ENCODE data around the gene SLN. TPM values are rescaled to one million over a fixed set of nuclear protein-coding genes. Genes with fewer than 3 reads are reported as not detected.

The SLN gene
- total and polyA plus RNA-seq, 2 experiments from 2014 or later = 13.7 to 15.8 TPM

DNA sequence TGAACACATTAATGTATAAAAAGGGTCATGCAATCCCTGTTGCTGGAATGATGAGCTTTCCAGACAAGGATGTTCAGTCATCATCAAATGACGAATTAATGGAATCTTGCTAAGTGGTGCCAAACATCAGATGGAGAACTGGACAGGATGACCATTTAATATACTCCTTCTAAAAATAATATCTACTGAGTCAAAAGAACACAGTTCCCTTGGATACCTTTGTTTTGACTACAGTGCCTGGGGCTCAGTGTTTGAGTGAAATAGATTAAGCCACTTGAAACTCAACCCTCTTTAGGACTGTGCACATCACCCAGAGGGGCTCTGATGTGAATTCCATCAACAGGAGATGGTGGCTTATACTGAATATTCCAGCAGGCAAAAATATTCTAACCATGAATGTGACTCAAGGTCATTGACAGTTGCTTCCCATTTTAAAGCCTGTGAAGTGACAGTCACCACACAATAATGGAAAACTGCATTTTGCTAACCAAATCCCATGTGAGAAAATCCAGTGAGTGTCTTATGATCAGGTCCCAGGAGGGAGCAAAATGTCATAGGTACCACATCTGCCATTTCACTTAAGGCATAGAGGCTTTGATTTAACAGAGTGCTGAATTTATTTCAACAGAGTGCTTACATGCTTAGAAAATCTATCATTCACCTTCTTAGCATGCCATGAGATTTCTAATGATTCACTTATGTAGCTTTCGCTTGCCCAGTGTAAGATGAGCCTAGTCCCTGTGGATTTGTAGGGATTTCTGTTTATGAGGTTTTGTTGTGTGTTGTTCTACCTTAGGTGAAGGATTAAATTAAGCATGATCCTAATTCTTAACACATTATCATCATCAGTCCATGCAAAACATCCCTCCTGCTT, 41.3 kb upstream of the SLN start:
- no peaks in the 10 kb centered on the region for H3K4me1 ChIP-seq (ENCODE audit: insufficient read depth)
- H2AFZ ChIP-seq = no peak overlapping the region
- H3K36me3 ChIP-seq (replicated peaks; ENCODE audit: insufficient read depth, low read depth) = no peaks in the 10 kb centered on the region
- H3K9me3 ChIP-seq (ENCODE audit: low read depth) = no peaks in the 10 kb centered on the region
- no peaks in the 10 kb centered on the region for H4K20me1 ChIP-seq (ENCODE audit: insufficient read depth, poor library complexity, severe bottlenecking)
- no peak overlapping the region for H3K4me2 ChIP-seq
- no peak for DNase-seq (ENCODE audit: low spot score)
- 81% methylated on average over 2 of the region's 2 CpGs for WGBS (ENCODE audit: low lambda C conversion rate, missing lambda C conversion rate)
- H3K9me2 ChIP-seq (replicated peaks; ENCODE audit: insufficient read depth) = no peaks in the 10 kb centered on the region
- H3K4me3 ChIP-seq = no peak overlapping the region
- no peaks in the 10 kb centered on the region for H3K27me3 ChIP-seq
- H3K27ac ChIP-seq = no peak overlapping the region
- no peaks in the 10 kb centered on the region for H3K79me2 ChIP-seq
- no peak for TF ChIP-seq EZH2 (IDR thresholded peaks at IDR 0.05; ENCODE audit: borderline replicate concordance)
- no peak for TF ChIP-seq EZH2phosphoT487 (IDR thresholded peaks at IDR 0.05; ENCODE audit: low read depth, severe bottlenecking, unreplicated experiment)
- TF ChIP-seq, protein P1, sequence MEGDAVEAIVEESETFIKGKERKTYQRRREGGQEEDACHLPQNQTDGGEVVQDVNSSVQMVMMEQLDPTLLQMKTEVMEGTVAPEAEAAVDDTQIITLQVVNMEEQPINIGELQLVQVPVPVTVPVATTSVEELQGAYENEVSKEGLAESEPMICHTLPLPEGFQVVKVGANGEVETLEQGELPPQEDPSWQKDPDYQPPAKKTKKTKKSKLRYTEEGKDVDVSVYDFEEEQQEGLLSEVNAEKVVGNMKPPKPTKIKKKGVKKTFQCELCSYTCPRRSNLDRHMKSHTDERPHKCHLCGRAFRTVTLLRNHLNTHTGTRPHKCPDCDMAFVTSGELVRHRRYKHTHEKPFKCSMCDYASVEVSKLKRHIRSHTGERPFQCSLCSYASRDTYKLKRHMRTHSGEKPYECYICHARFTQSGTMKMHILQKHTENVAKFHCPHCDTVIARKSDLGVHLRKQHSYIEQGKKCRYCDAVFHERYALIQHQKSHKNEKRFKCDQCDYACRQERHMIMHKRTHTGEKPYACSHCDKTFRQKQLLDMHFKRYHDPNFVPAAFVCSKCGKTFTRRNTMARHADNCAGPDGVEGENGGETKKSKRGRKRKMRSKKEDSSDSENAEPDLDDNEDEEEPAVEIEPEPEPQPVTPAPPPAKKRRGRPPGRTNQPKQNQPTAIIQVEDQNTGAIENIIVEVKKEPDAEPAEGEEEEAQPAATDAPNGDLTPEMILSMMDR (IDR thresholded peaks at IDR 0.05; ENCODE audit: poor library complexity) = no peak

DNA sequence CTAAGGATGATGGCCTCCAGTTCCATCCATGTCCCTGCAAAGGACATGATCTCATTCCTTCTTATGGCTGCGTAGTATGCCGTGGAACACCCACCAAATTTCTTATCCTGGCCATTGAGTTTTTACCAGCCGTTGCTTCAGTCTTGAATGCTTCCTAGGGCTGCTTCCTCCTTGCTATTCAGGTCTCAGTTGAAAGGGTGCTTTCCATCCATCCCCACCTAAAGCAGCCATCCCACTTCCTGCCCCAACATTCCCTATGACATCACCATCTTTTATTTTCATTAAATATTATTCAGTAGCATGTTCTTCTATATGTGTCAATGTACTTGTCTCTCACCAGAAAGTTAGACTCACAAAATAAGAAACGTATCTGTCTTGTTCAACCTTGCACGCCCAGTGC, 40.7 kb upstream of the SLN start:
- H3K9me3 ChIP-seq (ENCODE audit: low read depth) = no peaks in the 10 kb centered on the region
- no peak overlapping the region for H3K27ac ChIP-seq
- 51% methylated on average over 5 of the region's 5 CpGs for WGBS (ENCODE audit: low lambda C conversion rate, missing lambda C conversion rate)
- no peak overlapping the region for H3K4me2 ChIP-seq
- no peaks in the 10 kb centered on the region for H4K20me1 ChIP-seq (ENCODE audit: insufficient read depth, poor library complexity, severe bottlenecking)
- no peak overlapping the region for H2AFZ ChIP-seq
- no peaks in the 10 kb centered on the region for H3K9me2 ChIP-seq (replicated peaks; ENCODE audit: insufficient read depth)
- TF ChIP-seq EZH2phosphoT487 (IDR thresholded peaks at IDR 0.05; ENCODE audit: low read depth, severe bottlenecking, unreplicated experiment) = no peak
- TF ChIP-seq EZH2 (IDR thresholded peaks at IDR 0.05; ENCODE audit: borderline replicate concordance) = no peak
- TF ChIP-seq, protein P1 (IDR thresholded peaks at IDR 0.05; ENCODE audit: poor library complexity) = no peak
- H3K79me2 ChIP-seq = no peaks in the 10 kb centered on the region
- no peaks in the 10 kb centered on the region for H3K36me3 ChIP-seq (replicated peaks; ENCODE audit: insufficient read depth, low read depth)
- H3K27me3 ChIP-seq = no peaks in the 10 kb centered on the region
- H3K4me1 ChIP-seq (ENCODE audit: insufficient read depth) = no peaks in the 10 kb centered on the region
- no peak for DNase-seq (ENCODE audit: low spot score)
- no peak overlapping the region for H3K4me3 ChIP-seq

DNA sequence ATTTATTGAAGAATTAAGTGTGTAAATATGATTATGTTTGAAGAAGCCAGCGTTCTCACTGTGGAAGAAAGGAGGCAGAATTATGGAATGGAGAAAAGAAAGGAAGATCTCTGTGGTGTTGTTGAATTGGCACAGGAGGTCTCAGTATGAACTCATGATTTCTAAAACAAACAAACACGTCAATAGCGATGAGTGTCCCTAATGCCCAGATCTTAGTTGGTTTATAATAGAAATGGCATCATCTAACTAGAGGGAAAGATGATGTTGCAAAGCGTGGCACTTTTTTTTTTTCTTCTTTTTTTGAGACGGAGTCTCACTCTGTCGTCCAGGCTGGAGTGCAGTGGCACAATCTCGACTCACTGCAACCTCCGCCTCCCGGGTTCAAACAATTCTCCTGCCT, 39.2 kb upstream of the SLN start:
- Histone ChIP-seq H3K4me1 (ENCODE audit: insufficient read depth) (no peaks in the 10 kb centered on the region), H4K20me1 (ENCODE audit: insufficient read depth, poor library complexity, severe bottlenecking) (no peaks in the 10 kb centered on the region), H3K27ac (no peak overlapping the region), H3K4me2 (no peak overlapping the region), H2AFZ (no peak overlapping the region), H3K9me2 (replicated peaks; ENCODE audit: insufficient read depth) (no peaks in the 10 kb centered on the region), H3K79me2 (no peaks in the 10 kb centered on the region), H3K4me3 (no peak overlapping the region), H3K9me3 (ENCODE audit: low read depth) (no peaks in the 10 kb centered on the region), H3K36me3 (replicated peaks; ENCODE audit: insufficient read depth, low read depth) (no peaks in the 10 kb centered on the region), H3K27me3 (no peaks in the 10 kb centered on the region)
- TF ChIP-seq EZH2 (IDR thresholded peaks at IDR 0.05; ENCODE audit: borderline replicate concordance) (no peak), EZH2phosphoT487 (IDR thresholded peaks at IDR 0.05; ENCODE audit: low read depth, severe bottlenecking, unreplicated experiment) (no peak)
- TF ChIP-seq, protein P1 (IDR thresholded peaks at IDR 0.05; ENCODE audit: poor library complexity) = no peak
- WGBS (ENCODE audit: low lambda C conversion rate, missing lambda C conversion rate) = 84% methylated on average over 9 of the region's 9 CpGs
- no peak for DNase-seq (ENCODE audit: low spot score)

All from hepatocyte (in vitro differentiated cells).